IMR-90 (cell line): ENCODE measurements around the gene DCAF11. TPM values are rescaled to one million over a fixed set of nuclear protein-coding genes. Genes with fewer than 3 reads are reported as not detected.

Experiments used
- MAFK ChIP-seq: IDR thresholded peaks from 2 replicates; pipeline ENCODE4 v1.6.1; 2012; ENCODE audit warnings: low read depth, low read length, improper control_type of control experiment
- MAZ ChIP-seq: IDR thresholded peaks from 2 replicates; pipeline ENCODE4 v1.6.1; 2012; ENCODE audit warnings: low read depth, mild to moderate bottlenecking, low read length, improper control_type of control experiment, moderate library complexity, borderline replicate concordance
- RAD21 ChIP-seq: IDR thresholded peaks from 2 replicates; pipeline ENCODE4 v1.6.1; 2012; ENCODE audit warnings: low read length, improper control_type of control experiment
- RCOR1 ChIP-seq: IDR thresholded peaks from 2 replicates; pipeline ENCODE4 v1.6.1; 2012; ENCODE audit warnings: mild to moderate bottlenecking, low read length, improper control_type of control experiment; ENCODE audit not compliant: insufficient replicate concordance
- SMC3 ChIP-seq: fragments of 150-350 bp; IDR thresholded peaks from 2 replicates; pipeline ENCODE4 v1.6.1; 2016; ENCODE audit warnings: low read depth, mild to moderate bottlenecking, antibody characterized with exemption, low read length, moderate library complexity
- polyA plus RNA-seq, 3 experiments: library from polyadenylated mRNA; depleted of rRNA; stranded (reverse); fragments of >200 nt; gene quantifications; 2 replicates each; pipeline ENCODE4 v1.2.3, GENCODE V29; 2012; ENCODE audit warnings: low replicate concordance in 1 of 3
- total RNA-seq: library from RNA; depleted of rRNA; stranded (reverse); fragments of >200 nt; gene quantifications from 2 replicates; pipeline ENCODE4 v1.2.3, GENCODE V29; 2012
- TF ChIP-seq, protein P1 (sequence below): fragments of 150-350 bp; IDR thresholded peaks from 2 replicates; pipeline ENCODE4 v1.6.1; 2016; ENCODE audit warnings: low read depth, mild to moderate bottlenecking, low read length, moderate library complexity, borderline replicate concordance

DCAF11 gene
- total and polyA plus RNA-seq, 2 of the 4 experiments (the other 2 are of a cell fraction) = 21.0 to 52.0 TPM

DNA sequence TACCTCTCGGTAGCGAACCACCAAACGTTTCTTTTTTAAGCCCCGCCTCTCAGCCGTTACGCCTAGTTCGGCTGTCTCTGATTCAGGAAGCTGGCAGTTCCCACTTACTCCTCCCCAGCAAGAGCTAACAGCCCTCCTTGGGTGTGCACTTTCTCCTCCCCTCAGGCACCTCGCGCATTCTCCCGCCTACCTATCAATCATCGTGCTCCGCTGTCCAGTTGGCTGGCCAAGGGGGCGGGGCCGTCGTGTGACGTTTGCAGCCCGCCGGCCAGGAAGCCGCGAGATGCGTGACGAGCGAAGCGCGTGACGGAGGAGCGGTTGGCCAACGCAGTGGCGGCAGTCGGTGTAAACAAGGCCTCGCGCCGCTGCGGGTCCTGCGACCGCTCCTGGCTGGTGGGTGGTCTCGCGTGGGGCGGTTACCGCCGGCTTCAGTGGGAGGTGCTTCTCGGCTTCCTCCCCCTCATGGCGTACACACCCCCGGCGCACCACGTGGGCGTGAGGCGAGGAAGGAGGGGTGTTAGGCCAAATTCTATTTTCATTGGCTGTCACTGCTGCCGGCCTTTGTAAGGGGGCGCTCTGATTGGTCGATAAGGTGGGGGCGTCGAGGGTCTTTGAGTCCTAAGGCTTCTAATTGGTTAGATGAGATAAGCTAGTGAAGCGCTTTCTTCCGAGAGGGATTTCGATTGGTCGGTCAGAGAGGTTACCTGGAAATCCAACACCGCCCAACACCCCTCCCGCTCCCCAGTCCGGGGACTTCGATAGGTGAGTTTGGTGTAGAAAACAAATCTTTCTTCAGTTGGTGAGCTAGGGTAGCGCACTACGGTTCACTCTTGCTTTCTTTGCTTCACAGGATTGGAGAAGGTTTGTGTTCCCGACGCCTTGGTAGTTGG is at the start of gene DCAF11, which contains the start of gene NRL (continued):
- TF ChIP-seq, protein P1, sequence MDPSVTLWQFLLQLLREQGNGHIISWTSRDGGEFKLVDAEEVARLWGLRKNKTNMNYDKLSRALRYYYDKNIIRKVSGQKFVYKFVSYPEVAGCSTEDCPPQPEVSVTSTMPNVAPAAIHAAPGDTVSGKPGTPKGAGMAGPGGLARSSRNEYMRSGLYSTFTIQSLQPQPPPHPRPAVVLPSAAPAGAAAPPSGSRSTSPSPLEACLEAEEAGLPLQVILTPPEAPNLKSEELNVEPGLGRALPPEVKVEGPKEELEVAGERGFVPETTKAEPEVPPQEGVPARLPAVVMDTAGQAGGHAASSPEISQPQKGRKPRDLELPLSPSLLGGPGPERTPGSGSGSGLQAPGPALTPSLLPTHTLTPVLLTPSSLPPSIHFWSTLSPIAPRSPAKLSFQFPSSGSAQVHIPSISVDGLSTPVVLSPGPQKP = no peak
- TF ChIP-seq MAZ = peak; percentile 82; the same call in 1 of the 2 replicates
- 0 out of 2 replicates have a peak, but pooled peaks have one; percentile 25 for TF ChIP-seq MAFK
- TF ChIP-seq RCOR1 = no peak
- no peak for TF ChIP-seq RAD21
- TF ChIP-seq SMC3 = no peak
